SK-N-SH treated with all-trans-retinoic acid at 6 μM for 48 hours (cell line): ENCODE data around the gene SDK1.

ENCODE experiments used
- GLIS3 ChIP-seq: fragments of 250-450 bp; sonication (Bioruptor Pico); IDR thresholded peaks from 2 replicates; pipeline ENCODE4 v1.5.0; 2020; ENCODE audit warnings: mild to moderate bottlenecking, moderate library complexity
- RARB ChIP-seq: fragments of 250-450 bp; sonication (Bioruptor Pico); IDR thresholded peaks from 2 replicates; pipeline ENCODE4 v1.8.0; 2021; ENCODE audit warnings: mild to moderate bottlenecking, moderate library complexity
- ZFP30 ChIP-seq: fragments of 450-650 bp; formaldehyde crosslinking; IDR thresholded peaks from 2 replicates; pipeline ENCODE4 v1.5.0; 2022; ENCODE audit warnings: mild to moderate bottlenecking, moderate library complexity
- TF ChIP-seq, protein P1 (sequence below): fragments of 250-450 bp; sonication (Bioruptor Pico); IDR thresholded peaks from 2 replicates; pipeline ENCODE4 v1.8.0; 2020; ENCODE audit warnings: mild to moderate bottlenecking, moderate library complexity, borderline replicate concordance
- TF ChIP-seq, protein P2 (sequence below): fragments of 250-450 bp; sonication (Bioruptor Pico); IDR thresholded peaks from 2 replicates; pipeline ENCODE4 v1.5.0; 2020; ENCODE audit warnings: mild to moderate bottlenecking, moderate library complexity

DNA sequence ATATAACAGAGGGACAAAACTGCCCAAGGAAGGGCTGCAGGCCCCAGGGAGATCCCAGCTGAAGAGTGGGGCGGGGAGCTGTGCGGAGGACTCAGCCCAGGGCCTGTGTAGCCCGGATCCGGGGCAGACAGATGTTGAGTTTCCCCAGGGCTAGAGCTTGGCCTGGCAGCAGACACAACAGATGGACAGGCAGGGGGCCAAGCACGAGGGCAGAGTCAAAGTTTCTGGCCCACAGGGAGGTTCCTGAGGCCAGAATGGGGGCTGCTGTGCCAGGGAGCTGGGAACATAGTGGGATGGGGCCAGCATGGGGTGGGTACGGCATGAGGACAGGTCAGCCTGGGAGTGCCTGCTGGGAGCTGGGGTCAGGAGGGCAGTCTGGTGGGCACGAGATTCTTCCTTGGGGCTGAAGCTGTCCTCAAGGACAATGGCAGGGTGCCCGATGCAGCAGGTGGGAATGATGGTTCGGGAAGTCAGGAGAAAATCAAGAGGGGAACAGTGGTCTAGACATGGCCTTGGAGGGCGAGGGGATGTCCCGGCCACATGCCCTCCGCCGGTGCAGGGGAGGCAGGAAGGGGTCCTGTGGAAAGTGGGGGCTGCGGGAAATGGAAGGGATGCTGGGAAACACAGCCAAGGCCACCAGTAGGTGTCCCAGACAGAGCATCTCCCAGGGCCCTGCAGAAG, 862.0 kb downstream of the SDK1 start:
- TF ChIP-seq, protein P1, sequence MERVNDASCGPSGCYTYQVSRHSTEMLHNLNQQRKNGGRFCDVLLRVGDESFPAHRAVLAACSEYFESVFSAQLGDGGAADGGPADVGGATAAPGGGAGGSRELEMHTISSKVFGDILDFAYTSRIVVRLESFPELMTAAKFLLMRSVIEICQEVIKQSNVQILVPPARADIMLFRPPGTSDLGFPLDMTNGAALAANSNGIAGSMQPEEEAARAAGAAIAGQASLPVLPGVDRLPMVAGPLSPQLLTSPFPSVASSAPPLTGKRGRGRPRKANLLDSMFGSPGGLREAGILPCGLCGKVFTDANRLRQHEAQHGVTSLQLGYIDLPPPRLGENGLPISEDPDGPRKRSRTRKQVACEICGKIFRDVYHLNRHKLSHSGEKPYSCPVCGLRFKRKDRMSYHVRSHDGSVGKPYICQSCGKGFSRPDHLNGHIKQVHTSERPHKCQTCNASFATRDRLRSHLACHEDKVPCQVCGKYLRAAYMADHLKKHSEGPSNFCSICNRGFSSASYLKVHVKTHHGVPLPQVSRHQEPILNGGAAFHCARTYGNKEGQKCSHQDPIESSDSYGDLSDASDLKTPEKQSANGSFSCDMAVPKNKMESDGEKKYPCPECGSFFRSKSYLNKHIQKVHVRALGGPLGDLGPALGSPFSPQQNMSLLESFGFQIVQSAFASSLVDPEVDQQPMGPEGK (CRISPR knock-in tag): no peak
- TF ChIP-seq GLIS3 (CRISPR knock-in tag) (no peak), RARB (CRISPR knock-in tag) (no peak), ZFP30 (CRISPR knock-in tag) (no peak)
- TF ChIP-seq, protein P2, sequence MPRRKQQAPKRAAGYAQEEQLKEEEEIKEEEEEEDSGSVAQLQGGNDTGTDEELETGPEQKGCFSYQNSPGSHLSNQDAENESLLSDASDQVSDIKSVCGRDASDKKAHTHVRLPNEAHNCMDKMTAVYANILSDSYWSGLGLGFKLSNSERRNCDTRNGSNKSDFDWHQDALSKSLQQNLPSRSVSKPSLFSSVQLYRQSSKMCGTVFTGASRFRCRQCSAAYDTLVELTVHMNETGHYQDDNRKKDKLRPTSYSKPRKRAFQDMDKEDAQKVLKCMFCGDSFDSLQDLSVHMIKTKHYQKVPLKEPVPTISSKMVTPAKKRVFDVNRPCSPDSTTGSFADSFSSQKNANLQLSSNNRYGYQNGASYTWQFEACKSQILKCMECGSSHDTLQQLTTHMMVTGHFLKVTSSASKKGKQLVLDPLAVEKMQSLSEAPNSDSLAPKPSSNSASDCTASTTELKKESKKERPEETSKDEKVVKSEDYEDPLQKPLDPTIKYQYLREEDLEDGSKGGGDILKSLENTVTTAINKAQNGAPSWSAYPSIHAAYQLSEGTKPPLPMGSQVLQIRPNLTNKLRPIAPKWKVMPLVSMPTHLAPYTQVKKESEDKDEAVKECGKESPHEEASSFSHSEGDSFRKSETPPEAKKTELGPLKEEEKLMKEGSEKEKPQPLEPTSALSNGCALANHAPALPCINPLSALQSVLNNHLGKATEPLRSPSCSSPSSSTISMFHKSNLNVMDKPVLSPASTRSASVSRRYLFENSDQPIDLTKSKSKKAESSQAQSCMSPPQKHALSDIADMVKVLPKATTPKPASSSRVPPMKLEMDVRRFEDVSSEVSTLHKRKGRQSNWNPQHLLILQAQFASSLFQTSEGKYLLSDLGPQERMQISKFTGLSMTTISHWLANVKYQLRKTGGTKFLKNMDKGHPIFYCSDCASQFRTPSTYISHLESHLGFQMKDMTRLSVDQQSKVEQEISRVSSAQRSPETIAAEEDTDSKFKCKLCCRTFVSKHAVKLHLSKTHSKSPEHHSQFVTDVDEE (CRISPR knock-in tag): no peak
